OCI-LY3 (cell line): ENCODE results near the gene SULT4A1.

Experiments
- EZH2phosphoT487 ChIP-seq: fragments of 200-600 bp; shearing (Covaris generic); IDR thresholded peaks from 2 replicates; pipeline ENCODE4 v1.6.1; 2018; ENCODE audit warnings: antibody characterized with exemption, mixed run types, low read depth
- TF ChIP-seq, protein P1 (sequence below): fragments of 200-600, 300-600 bp; sonication (generic); IDR thresholded peaks from 2 replicates; pipeline ENCODE4 v1.5.1; 2014; ENCODE audit warnings: antibody characterized with exemption, low read length, low read depth

GRCh38 chr22:43833286-43834240 is 28.8 kb downstream of the SULT4A1 start:
- TF ChIP-seq, protein P1, sequence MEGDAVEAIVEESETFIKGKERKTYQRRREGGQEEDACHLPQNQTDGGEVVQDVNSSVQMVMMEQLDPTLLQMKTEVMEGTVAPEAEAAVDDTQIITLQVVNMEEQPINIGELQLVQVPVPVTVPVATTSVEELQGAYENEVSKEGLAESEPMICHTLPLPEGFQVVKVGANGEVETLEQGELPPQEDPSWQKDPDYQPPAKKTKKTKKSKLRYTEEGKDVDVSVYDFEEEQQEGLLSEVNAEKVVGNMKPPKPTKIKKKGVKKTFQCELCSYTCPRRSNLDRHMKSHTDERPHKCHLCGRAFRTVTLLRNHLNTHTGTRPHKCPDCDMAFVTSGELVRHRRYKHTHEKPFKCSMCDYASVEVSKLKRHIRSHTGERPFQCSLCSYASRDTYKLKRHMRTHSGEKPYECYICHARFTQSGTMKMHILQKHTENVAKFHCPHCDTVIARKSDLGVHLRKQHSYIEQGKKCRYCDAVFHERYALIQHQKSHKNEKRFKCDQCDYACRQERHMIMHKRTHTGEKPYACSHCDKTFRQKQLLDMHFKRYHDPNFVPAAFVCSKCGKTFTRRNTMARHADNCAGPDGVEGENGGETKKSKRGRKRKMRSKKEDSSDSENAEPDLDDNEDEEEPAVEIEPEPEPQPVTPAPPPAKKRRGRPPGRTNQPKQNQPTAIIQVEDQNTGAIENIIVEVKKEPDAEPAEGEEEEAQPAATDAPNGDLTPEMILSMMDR, result no peak
- TF ChIP-seq EZH2phosphoT487, result no peak
